Measurements from ENCODE around the gene THRB. TPM values are rescaled to one million over a fixed set of nuclear protein-coding genes. Genes with fewer than 3 reads are reported as not detected.

THRB gene
- total and polyA plus RNA-seq, 7 experiments from 2014 or later: 0.05 to 1.0 (median 0.16) TPM; not detected in 4

- no peaks in the 10 kb centered on the region for H3K4me1 Mint-ChIP-seq
- H3K27ac ChIP-seq (ENCODE audit: low read depth, low read length): no peak overlapping the region
- no peak overlapping the region for H3K4me3 ChIP-seq (ENCODE audit: low read length)
- H3K4me3 Mint-ChIP-seq: no peak overlapping the region
- H3K36me3 Mint-ChIP-seq: no peaks in the 10 kb centered on the region
- intact Hi-C loops (cut with micrococcal nuclease): no loop called here
- no peaks in the 10 kb centered on the region for H3K36me3 ChIP-seq (ENCODE audit: control insufficient read depth in 2 of 3, insufficient read depth in 3 of 3, low read length in 3 of 3)
- peaks cover 0 to 4% (median 0%) of the 10 kb centered on the region in 11 donors for H3K9me3 Mint-ChIP-seq
- H3K27me3 ChIP-seq (ENCODE audit: control insufficient read depth in 2 of 2, insufficient read depth in 2 of 2, low read length in 2 of 2): no peaks in the 10 kb centered on the region
- ATAC-seq (no peak), DNase-seq (no peak)
- no peaks in the 10 kb centered on the region for H3K4me1 ChIP-seq (ENCODE audit: control insufficient read depth in 2 of 2, insufficient read depth in 2 of 2, low read length in 2 of 2)
- H3K27me3 Mint-ChIP-seq: peaks cover 0 to 3% (median 0%) of the 10 kb centered on the region in 5 donors
- no peaks in the 10 kb centered on the region for H3K9me3 ChIP-seq (ENCODE audit: control insufficient read depth in 2 of 3, low read length in 3 of 3)
- ChIA-PET CTCF (no interaction called here), POLR2A (no interaction called here)
- no peak overlapping the region for H3K27ac Mint-ChIP-seq
Observed at GRCh38 chr3:24387493-24387892, 107.2 kb downstream of the THRB start.

GRCh38 chr3:24387000-24387399 lies 107.7 kb downstream of the THRB start:
- no peaks in the 10 kb centered on the region for H3K4me1 ChIP-seq (ENCODE audit: control insufficient read depth in 2 of 2, insufficient read depth in 2 of 2, low read length in 2 of 2)

DNA sequence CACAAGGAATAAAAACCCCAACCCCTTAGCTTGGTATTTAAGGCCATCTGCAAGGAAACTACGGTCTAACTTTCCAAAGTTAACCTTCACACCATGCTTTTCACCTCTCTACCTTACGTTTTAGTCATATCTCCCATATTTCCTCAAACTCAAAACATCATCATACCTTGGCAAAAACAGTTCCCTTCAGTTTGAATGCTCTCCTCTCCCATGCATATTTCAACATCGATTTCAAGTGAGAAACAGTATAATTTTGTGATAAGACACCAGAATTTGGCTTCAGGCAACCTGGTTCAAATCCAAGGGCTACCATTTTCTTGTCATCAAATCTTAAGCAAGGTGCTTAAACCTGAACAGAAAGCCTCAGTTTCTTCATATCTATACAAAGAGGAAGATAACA lies 108.2 kb downstream of the THRB start:
- Mint-ChIP-seq H3K27me3 (no peaks in the 10 kb centered on the region), H3K36me3 (no peaks in the 10 kb centered on the region), H3K4me3 (no peak overlapping the region), H3K9me3 (peaks cover 0 to 4% (median 0%) of the 10 kb centered on the region in 11 donors), H3K27ac (no peak overlapping the region), H3K4me1 (no peaks in the 10 kb centered on the region)
- no peak for DNase-seq
- Histone ChIP-seq H3K36me3 (ENCODE audit: control insufficient read depth in 2 of 3, insufficient read depth in 3 of 3, low read length in 3 of 3) (no peaks in the 10 kb centered on the region), H3K27ac (ENCODE audit: low read depth, low read length) (no peak overlapping the region), H3K4me1 (ENCODE audit: control insufficient read depth in 2 of 2, insufficient read depth in 2 of 2, low read length in 2 of 2) (no peaks in the 10 kb centered on the region), H3K27me3 (ENCODE audit: control insufficient read depth in 2 of 2, insufficient read depth in 2 of 2, low read length in 2 of 2) (no peaks in the 10 kb centered on the region), H3K4me3 (ENCODE audit: low read length) (no peak overlapping the region), H3K9me3 (ENCODE audit: control insufficient read depth in 2 of 3, low read length in 3 of 3) (no peaks in the 10 kb centered on the region)
- ChIA-PET POLR2A (no interaction called here), CTCF (no interaction called here)
- no peak for ATAC-seq
- intact Hi-C loops (cut with micrococcal nuclease): no loop called here

More at GRCh38 chr3:24387000-24387399, 107.7 kb downstream of the THRB start:
- H3K36me3 ChIP-seq (ENCODE audit: control insufficient read depth in 2 of 3, insufficient read depth in 3 of 3, low read length in 3 of 3): no peaks in the 10 kb centered on the region
- no peak overlapping the region for H3K4me3 Mint-ChIP-seq
- H3K36me3 Mint-ChIP-seq: no peaks in the 10 kb centered on the region
- H3K9me3 Mint-ChIP-seq: peaks cover 0 to 4% (median 0%) of the 10 kb centered on the region in 11 donors
- DNase-seq: no peak
- intact Hi-C loops (cut with micrococcal nuclease): no loop called here
- no peaks in the 10 kb centered on the region for H3K4me1 Mint-ChIP-seq
- H3K9me3 ChIP-seq (ENCODE audit: control insufficient read depth in 2 of 3, low read length in 3 of 3): no peaks in the 10 kb centered on the region
- no peak overlapping the region for H3K27ac Mint-ChIP-seq
- peaks cover 0 to 3% (median 0%) of the 10 kb centered on the region in 5 donors for H3K27me3 Mint-ChIP-seq
- ChIA-PET CTCF (no interaction called here), POLR2A (no interaction called here)
- H3K27ac ChIP-seq (ENCODE audit: low read depth, low read length): no peak overlapping the region
- no peaks in the 10 kb centered on the region for H3K27me3 ChIP-seq (ENCODE audit: control insufficient read depth in 2 of 2, insufficient read depth in 2 of 2, low read length in 2 of 2)
- no peak for ATAC-seq
- H3K4me3 ChIP-seq (ENCODE audit: low read length): no peak overlapping the region

DNA sequence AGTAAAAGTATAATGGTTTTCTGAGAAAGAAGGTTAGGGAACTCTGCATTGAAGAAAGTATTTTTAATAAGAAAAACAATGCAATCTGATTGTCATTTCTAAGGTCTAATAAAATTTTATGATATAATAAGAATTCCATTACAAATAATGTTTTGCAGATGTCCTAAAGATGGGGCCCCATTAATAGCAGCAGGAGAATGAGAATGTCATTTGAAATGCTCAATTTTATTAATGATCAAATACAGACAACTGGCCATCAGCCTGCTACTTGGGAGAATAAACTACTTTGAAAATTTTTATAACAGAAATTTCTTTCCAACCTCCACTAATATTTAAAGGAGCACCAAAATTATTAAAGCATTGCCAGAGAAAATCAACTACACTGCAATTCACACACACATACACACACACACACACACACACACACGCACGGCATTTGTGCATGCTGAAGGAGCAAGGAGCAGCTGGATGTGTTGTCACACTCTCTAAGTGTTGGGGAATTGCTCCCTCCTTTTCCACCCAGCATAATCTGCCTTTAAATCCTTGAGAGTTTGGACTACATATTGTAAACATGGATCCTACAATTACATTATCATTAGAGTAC lies 109.5 kb downstream of the THRB start:
- H3K27ac Mint-ChIP-seq: no peak overlapping the region
- ATAC-seq: no peak
- no peaks in the 10 kb centered on the region for H3K4me1 Mint-ChIP-seq

GRCh38 chr3:24382647-24383046 lies 112.0 kb downstream of the THRB start:
- Histone ChIP-seq H3K27ac (ENCODE audit: low read depth, low read length) (no peak overlapping the region), H3K4me3 (ENCODE audit: low read length) (no peak overlapping the region), H3K4me1 (ENCODE audit: control insufficient read depth in 2 of 2, insufficient read depth in 2 of 2, low read length in 2 of 2) (no peaks in the 10 kb centered on the region), H3K9me3 (ENCODE audit: control insufficient read depth in 2 of 3, low read length in 3 of 3) (no peaks in the 10 kb centered on the region), H3K36me3 (ENCODE audit: control insufficient read depth in 2 of 3, insufficient read depth in 3 of 3, low read length in 3 of 3) (no peaks in the 10 kb centered on the region), H3K27me3 (ENCODE audit: control insufficient read depth in 2 of 2, insufficient read depth in 2 of 2, low read length in 2 of 2) (no peaks in the 10 kb centered on the region)
- H3K36me3 Mint-ChIP-seq: no peaks in the 10 kb centered on the region
- no peaks in the 10 kb centered on the region for H3K4me1 Mint-ChIP-seq
- peaks cover 0 to 6% (median 0%) of the 10 kb centered on the region in 11 donors for H3K9me3 Mint-ChIP-seq
- H3K27ac Mint-ChIP-seq: no peak overlapping the region
- H3K27me3 Mint-ChIP-seq: peaks cover 0 to 7% (median 0%) of the 10 kb centered on the region in 5 donors
- ChIA-PET POLR2A (no interaction called here), CTCF (no interaction called here)
- intact Hi-C loops (cut with micrococcal nuclease): no loop called here
- H3K4me3 Mint-ChIP-seq: no peak overlapping the region
- ATAC-seq: no peak
- DNase-seq: no peak

More for the DNA sequence above, 109.5 kb downstream of the THRB start:
- H3K4me3 ChIP-seq (ENCODE audit: low read length): no peak overlapping the region
- H3K4me3 Mint-ChIP-seq: no peak overlapping the region
- H3K36me3 Mint-ChIP-seq: no peaks in the 10 kb centered on the region
- H3K27ac ChIP-seq (ENCODE audit: low read depth, low read length): no peak overlapping the region
- CTCF ChIA-PET: no interaction called here
- H3K4me1 ChIP-seq (ENCODE audit: control insufficient read depth in 2 of 2, insufficient read depth in 2 of 2, low read length in 2 of 2): no peaks in the 10 kb centered on the region
- H3K36me3 ChIP-seq (ENCODE audit: control insufficient read depth in 2 of 3, insufficient read depth in 3 of 3, low read length in 3 of 3): no peaks in the 10 kb centered on the region
- no peaks in the 10 kb centered on the region for H3K27me3 ChIP-seq (ENCODE audit: control insufficient read depth in 2 of 2, insufficient read depth in 2 of 2, low read length in 2 of 2)
- H3K27me3 Mint-ChIP-seq: peaks cover 0 to 5% (median 0%) of the 10 kb centered on the region in 5 donors
- POLR2A ChIA-PET: no interaction called here
- H3K9me3 Mint-ChIP-seq: peaks cover 0 to 4% (median 0%) of the 10 kb centered on the region in 11 donors
- intact Hi-C loops (cut with micrococcal nuclease): no loop called here
- H3K9me3 ChIP-seq (ENCODE audit: control insufficient read depth in 2 of 3, low read length in 3 of 3): no peaks in the 10 kb centered on the region
- no peak for DNase-seq

DNA sequence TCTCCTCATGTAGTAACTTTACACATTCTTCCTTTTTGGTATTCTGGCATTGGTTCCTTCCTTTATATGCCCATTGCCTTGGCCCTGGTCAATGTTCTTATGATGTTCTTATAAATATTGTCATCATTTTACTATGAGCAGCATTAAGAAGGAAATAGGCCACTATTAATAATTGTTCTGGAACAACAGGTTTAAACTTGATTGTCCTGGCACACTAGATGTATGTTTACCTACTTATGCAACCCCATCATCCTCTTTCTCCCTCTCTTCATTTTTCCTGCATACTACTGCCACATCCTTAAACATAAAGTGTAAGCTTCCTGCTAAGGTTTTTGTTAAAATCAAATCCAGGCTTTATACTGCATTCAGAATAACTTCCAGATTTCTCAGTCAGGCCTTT lies 114.7 kb downstream of the THRB start:
- Mint-ChIP-seq H3K4me1 (no peaks in the 10 kb centered on the region), H3K9me3 (peaks cover 0 to 6% (median 0%) of the 10 kb centered on the region in 11 donors), H3K36me3 (no peaks in the 10 kb centered on the region), H3K4me3 (no peak overlapping the region), H3K27ac (no peak overlapping the region), H3K27me3 (peaks cover 0 to 7% (median 0%) of the 10 kb centered on the region in 5 donors)
- ChIA-PET POLR2A (no interaction called here), CTCF (interaction anchor here (0.6 kb wide), 1 partner anchor 17 kb away, joined by 3 read pairs; no protein-coding TSS in a partner anchor)
- no peaks in the 10 kb centered on the region for H3K4me1 ChIP-seq (ENCODE audit: control insufficient read depth in 2 of 2, insufficient read depth in 2 of 2, low read length in 2 of 2)
- no peak for DNase-seq
- no peak for ATAC-seq
- intact Hi-C loops (cut with micrococcal nuclease): no loop called here
- no peak overlapping the region for H3K4me3 ChIP-seq (ENCODE audit: low read length)
- no peaks in the 10 kb centered on the region for H3K36me3 ChIP-seq (ENCODE audit: control insufficient read depth in 2 of 3, insufficient read depth in 3 of 3, low read length in 3 of 3)
- no peak overlapping the region for H3K27ac ChIP-seq (ENCODE audit: low read depth, low read length)
- no peaks in the 10 kb centered on the region for H3K27me3 ChIP-seq (ENCODE audit: control insufficient read depth in 2 of 2, insufficient read depth in 2 of 2, low read length in 2 of 2)
- no peaks in the 10 kb centered on the region for H3K9me3 ChIP-seq (ENCODE audit: control insufficient read depth in 2 of 3, low read length in 3 of 3)

DNA sequence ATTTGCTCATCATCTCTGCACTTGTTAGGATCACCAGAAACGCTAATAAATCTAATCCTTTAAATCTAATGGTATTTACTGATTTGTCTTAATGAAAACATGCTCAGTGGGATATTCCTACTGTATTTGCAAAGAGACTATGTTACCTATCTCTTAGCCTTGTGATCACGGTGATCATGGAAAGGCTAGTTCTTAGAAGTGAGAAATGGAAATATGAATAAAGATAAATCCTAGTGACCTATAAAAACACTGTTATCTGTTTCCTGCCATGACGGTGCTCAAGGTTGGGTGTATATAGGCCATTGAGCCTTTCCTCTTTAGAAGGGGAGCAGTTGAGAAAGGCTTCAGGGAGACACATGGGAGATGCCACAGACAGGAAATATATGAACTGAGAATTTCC lies 116.3 kb downstream of the THRB start:
- no peaks in the 10 kb centered on the region for H3K4me1 ChIP-seq (ENCODE audit: control insufficient read depth in 2 of 2, insufficient read depth in 2 of 2, low read length in 2 of 2)
- H3K9me3 ChIP-seq (ENCODE audit: control insufficient read depth in 2 of 3, low read length in 3 of 3): no peaks in the 10 kb centered on the region
- H3K27ac ChIP-seq (ENCODE audit: low read depth, low read length): no peak overlapping the region
- no peaks in the 10 kb centered on the region for H3K36me3 ChIP-seq (ENCODE audit: control insufficient read depth in 2 of 3, insufficient read depth in 3 of 3, low read length in 3 of 3)
- intact Hi-C loops (cut with micrococcal nuclease): no loop called here
- CTCF ChIA-PET: no interaction called here
- H3K27me3 Mint-ChIP-seq: peaks cover 0 to 7% (median 0%) of the 10 kb centered on the region in 5 donors
- no peak overlapping the region for H3K4me3 ChIP-seq (ENCODE audit: low read length)
- H3K4me3 Mint-ChIP-seq: no peak overlapping the region
- DNase-seq (no peak), ATAC-seq (no peak)
- POLR2A ChIA-PET: no interaction called here
- no peak overlapping the region for H3K27ac Mint-ChIP-seq
- H3K9me3 Mint-ChIP-seq: peaks cover 0 to 6% (median 0%) of the 10 kb centered on the region in 11 donors
- H3K4me1 Mint-ChIP-seq: no peaks in the 10 kb centered on the region
- no peaks in the 10 kb centered on the region for H3K36me3 Mint-ChIP-seq
- no peaks in the 10 kb centered on the region for H3K27me3 ChIP-seq (ENCODE audit: control insufficient read depth in 2 of 2, insufficient read depth in 2 of 2, low read length in 2 of 2)

Measured in naive thymus-derived CD4-positive, alpha-beta T cell (primary cell).